ENCODE measurements around the gene UTP18. TPM values are rescaled to one million over a fixed set of nuclear protein-coding genes. Genes with fewer than 3 reads are reported as not detected.
"Not testable (repeated sequence)": the region's sequence is repeated elsewhere in the genome, so short reads cannot be mapped to it uniquely, and the experiment has no call there.

The UTP18 gene
- total and polyA plus RNA-seq, 2 donors from 2014 or later: 28.8 to 31.1 TPM

DNA sequence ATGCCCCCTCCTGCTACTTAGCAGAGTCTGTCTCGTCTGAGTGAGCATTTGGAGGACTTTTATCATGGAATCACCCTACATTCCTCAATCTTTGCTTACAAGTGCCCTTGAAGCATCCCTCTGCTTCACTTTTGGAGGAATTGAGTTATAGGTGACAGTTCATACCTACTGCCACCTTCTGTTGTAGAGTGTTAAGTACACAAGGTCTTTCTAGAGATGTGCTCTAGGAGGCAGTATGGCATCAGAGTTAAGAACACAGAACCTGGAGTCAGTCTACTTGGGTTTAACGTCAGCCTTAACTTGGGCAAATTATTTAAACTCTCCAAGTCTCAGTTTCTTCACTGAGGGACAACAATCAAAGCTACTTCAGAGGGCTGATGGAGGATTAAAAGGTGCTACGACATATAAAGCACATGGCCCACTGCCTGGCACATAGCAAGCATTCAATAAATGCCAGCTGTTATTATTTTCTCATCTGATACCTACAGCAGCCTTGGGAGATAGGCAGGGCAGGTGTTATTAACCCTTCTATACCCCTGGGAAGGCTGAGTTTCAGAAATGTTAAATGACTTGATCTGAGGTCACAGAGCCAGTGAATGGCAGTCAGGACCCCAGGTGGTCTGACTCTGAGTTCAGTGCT, 62.2 kb downstream of the UTP18 start:
- intact Hi-C loops (cut with DNase I): no loop called here
- H3K9me3 ChIP-seq (ENCODE audit: control insufficient read depth in 2 of 3, insufficient read depth in 1 of 3, low read length in 3 of 3): no peaks in the 10 kb centered on the region
- H3K4me3 ChIP-seq (ENCODE audit: low read length in 3 of 3): no peak overlapping the region
- DNase-seq: peak in 2 of 5 donors; percentile 47 to 63
- H3K36me3 ChIP-seq (ENCODE audit: control insufficient read depth in 2 of 3, insufficient read depth in 3 of 3, low read length in 3 of 3): no peaks in the 10 kb centered on the region
- TF ChIP-seq, protein P1, sequence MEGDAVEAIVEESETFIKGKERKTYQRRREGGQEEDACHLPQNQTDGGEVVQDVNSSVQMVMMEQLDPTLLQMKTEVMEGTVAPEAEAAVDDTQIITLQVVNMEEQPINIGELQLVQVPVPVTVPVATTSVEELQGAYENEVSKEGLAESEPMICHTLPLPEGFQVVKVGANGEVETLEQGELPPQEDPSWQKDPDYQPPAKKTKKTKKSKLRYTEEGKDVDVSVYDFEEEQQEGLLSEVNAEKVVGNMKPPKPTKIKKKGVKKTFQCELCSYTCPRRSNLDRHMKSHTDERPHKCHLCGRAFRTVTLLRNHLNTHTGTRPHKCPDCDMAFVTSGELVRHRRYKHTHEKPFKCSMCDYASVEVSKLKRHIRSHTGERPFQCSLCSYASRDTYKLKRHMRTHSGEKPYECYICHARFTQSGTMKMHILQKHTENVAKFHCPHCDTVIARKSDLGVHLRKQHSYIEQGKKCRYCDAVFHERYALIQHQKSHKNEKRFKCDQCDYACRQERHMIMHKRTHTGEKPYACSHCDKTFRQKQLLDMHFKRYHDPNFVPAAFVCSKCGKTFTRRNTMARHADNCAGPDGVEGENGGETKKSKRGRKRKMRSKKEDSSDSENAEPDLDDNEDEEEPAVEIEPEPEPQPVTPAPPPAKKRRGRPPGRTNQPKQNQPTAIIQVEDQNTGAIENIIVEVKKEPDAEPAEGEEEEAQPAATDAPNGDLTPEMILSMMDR (IDR thresholded peaks at IDR 0.05; ENCODE audit: borderline replicate concordance, extremely low read depth, insufficient read depth): peak; percentile 55
- no peaks in the 10 kb centered on the region for H3K27me3 ChIP-seq (ENCODE audit: control insufficient read depth, insufficient read depth, low read length)
- no peak overlapping the region for H3K27ac ChIP-seq (ENCODE audit: low read depth in 2 of 2, low read length in 2 of 2)
- H3K9ac ChIP-seq (ENCODE audit: low read length in 3 of 3): no peak overlapping the region
- no peaks in the 10 kb centered on the region for H3K4me1 ChIP-seq (ENCODE audit: control insufficient read depth in 2 of 3, insufficient read depth in 2 of 3, low read depth in 1 of 3, low read length in 3 of 3)
- FAIRE-seq: no peak

DNA sequence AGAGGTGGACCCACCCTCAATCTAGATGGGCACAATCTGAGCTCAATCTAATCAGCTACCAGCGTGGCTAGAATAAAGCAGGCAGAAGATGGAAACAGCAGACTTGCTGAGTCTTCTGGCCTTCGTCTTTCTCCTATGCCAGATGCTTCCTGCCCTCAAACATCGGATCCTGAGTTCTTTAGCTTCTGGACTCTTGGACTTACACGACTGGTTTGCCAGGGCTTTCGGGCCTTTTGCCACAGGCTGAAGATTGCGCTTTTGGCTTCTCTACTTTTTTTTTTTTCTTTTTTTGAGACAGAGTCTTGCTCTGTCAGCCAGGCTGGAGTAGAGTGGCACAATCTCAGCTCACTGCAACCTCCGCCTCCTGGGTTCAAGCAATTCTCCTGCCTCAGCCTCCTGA, 65.1 kb downstream of the UTP18 start:
- DNase-seq (no peak), FAIRE-seq (no peak)
- Histone ChIP-seq H3K9ac (ENCODE audit: low read length in 3 of 3) (no peak overlapping the region), H3K27me3 (ENCODE audit: control insufficient read depth, insufficient read depth, low read length) (no peaks in the 10 kb centered on the region), H3K4me1 (ENCODE audit: control insufficient read depth in 2 of 3, insufficient read depth in 2 of 3, low read depth in 1 of 3, low read length in 3 of 3) (no peaks in the 10 kb centered on the region), H3K36me3 (ENCODE audit: control insufficient read depth in 2 of 3, insufficient read depth in 3 of 3, low read length in 3 of 3) (no peaks in the 10 kb centered on the region), H3K27ac (ENCODE audit: low read depth in 2 of 2, low read length in 2 of 2) (no peak overlapping the region), H3K4me3 (ENCODE audit: low read length in 3 of 3) (no peak overlapping the region), H3K9me3 (ENCODE audit: control insufficient read depth in 2 of 3, insufficient read depth in 1 of 3, low read length in 3 of 3) (no peaks in the 10 kb centered on the region)
- intact Hi-C loops (cut with DNase I): no loop called here
- TF ChIP-seq, protein P1 (IDR thresholded peaks at IDR 0.05; ENCODE audit: borderline replicate concordance, extremely low read depth, insufficient read depth): no peak

- intact Hi-C loops (cut with DNase I); FAIRE-seq; H3K4me1 ChIP-seq (ENCODE audit: control insufficient read depth in 2 of 3, insufficient read depth in 2 of 3, low read depth in 1 of 3, low read length in 3 of 3): not testable (repeated sequence)
These were observed 70.6 kb downstream of the UTP18 start for GRCh38 chr17:51330861-51331503.

DNA sequence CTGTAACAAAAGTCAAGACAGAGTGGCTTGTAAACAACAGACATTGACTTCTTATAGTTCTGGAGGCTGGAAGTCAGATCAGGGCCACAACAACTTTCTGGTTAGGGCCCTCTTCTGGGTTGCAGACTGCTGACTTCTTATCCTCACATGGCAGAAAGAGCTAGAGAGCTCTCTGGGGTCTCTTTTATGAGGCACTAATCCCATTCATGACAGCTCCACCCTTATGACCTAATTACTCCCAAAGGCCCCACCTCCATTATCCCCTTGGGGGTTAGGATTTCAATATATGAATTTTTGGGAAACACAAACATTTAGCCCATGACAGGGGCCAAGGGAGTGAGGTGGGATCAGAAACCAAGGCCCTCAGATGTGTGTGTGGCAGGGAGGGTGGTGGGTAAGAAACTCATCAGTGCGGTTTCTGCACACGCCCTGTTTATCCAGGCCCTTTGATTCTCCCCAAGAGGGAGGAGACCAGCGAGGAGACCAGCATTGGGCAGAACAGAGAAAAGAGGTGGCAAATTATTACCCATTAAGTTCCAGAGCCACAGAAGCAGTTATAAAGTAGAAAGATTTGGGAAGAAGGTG, 74.8 kb downstream of the UTP18 start:
- TF ChIP-seq, protein P1 (IDR thresholded peaks at IDR 0.05; ENCODE audit: borderline replicate concordance, extremely low read depth, insufficient read depth): no peak

More at GRCh38 chr17:51330861-51331503, 70.6 kb downstream of the UTP18 start:
- not testable (repeated sequence) for DNase-seq; H3K4me3 ChIP-seq (ENCODE audit: low read length in 3 of 3); H3K9me3 ChIP-seq (ENCODE audit: control insufficient read depth in 2 of 3, insufficient read depth in 1 of 3, low read length in 3 of 3); H3K9ac ChIP-seq (ENCODE audit: low read length in 3 of 3); H3K27ac ChIP-seq (ENCODE audit: low read depth in 2 of 2, low read length in 2 of 2); H3K36me3 ChIP-seq (ENCODE audit: control insufficient read depth in 2 of 3, insufficient read depth in 3 of 3, low read length in 3 of 3); H3K27me3 ChIP-seq (ENCODE audit: control insufficient read depth, insufficient read depth, low read length)

More for the DNA sequence above, 74.8 kb downstream of the UTP18 start:
- H3K4me3 ChIP-seq (ENCODE audit: low read length in 3 of 3): no peak overlapping the region
- H3K9ac ChIP-seq (ENCODE audit: low read length in 3 of 3): no peak overlapping the region
- H3K4me1 ChIP-seq (ENCODE audit: control insufficient read depth in 2 of 3, insufficient read depth in 2 of 3, low read depth in 1 of 3, low read length in 3 of 3): no peaks in the 10 kb centered on the region
- H3K27ac ChIP-seq (ENCODE audit: low read depth in 2 of 2, low read length in 2 of 2): no peak overlapping the region
- no peaks in the 10 kb centered on the region for H3K36me3 ChIP-seq (ENCODE audit: control insufficient read depth in 2 of 3, insufficient read depth in 3 of 3, low read length in 3 of 3)
- FAIRE-seq: no peak
- no peaks in the 10 kb centered on the region for H3K27me3 ChIP-seq (ENCODE audit: control insufficient read depth, insufficient read depth, low read length)
- DNase-seq: no peak
- intact Hi-C loops (cut with DNase I): no loop called here
- no peaks in the 10 kb centered on the region for H3K9me3 ChIP-seq (ENCODE audit: control insufficient read depth in 2 of 3, insufficient read depth in 1 of 3, low read length in 3 of 3)

Data from kidney (tissue), 14 donors.